ENCODE results near the gene TANGO2.

The TANGO2 gene

GRCh38 chr22:20064545-20065262, 43.8 kb downstream of the TANGO2 start:
- TF ChIP-seq CREB1 (IDR thresholded peaks at IDR 0.05; ENCODE audit: low read depth): no peak
- TF ChIP-seq, protein P1, sequence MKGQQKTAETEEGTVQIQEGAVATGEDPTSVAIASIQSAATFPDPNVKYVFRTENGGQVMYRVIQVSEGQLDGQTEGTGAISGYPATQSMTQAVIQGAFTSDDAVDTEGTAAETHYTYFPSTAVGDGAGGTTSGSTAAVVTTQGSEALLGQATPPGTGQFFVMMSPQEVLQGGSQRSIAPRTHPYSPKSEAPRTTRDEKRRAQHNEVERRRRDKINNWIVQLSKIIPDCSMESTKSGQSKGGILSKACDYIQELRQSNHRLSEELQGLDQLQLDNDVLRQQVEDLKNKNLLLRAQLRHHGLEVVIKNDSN (IDR thresholded peaks at IDR 0.05): no peak
- no peak for TF ChIP-seq RAD21 (IDR thresholded peaks at IDR 0.05; ENCODE audit: low read depth)
- TF ChIP-seq CEBPB (IDR thresholded peaks at IDR 0.05): no peak
- TF ChIP-seq EGR1 (IDR thresholded peaks at IDR 0.05): no peak
- TF ChIP-seq FOXM1 (IDR thresholded peaks at IDR 0.05; ENCODE audit: borderline replicate concordance, low read depth): no peak
- no peak for TF ChIP-seq YY1 (IDR thresholded peaks at IDR 0.05; ENCODE audit: low read depth)
- TF ChIP-seq, protein P2, sequence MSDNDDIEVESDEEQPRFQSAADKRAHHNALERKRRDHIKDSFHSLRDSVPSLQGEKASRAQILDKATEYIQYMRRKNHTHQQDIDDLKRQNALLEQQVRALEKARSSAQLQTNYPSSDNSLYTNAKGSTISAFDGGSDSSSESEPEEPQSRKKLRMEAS (IDR thresholded peaks at IDR 0.05): no peak
- TF ChIP-seq EP300 (IDR thresholded peaks at IDR 0.05; ENCODE audit: borderline replicate concordance): no peak
- no peak for TF ChIP-seq TEAD4 (IDR thresholded peaks at IDR 0.05)
- TF ChIP-seq, protein P3, sequence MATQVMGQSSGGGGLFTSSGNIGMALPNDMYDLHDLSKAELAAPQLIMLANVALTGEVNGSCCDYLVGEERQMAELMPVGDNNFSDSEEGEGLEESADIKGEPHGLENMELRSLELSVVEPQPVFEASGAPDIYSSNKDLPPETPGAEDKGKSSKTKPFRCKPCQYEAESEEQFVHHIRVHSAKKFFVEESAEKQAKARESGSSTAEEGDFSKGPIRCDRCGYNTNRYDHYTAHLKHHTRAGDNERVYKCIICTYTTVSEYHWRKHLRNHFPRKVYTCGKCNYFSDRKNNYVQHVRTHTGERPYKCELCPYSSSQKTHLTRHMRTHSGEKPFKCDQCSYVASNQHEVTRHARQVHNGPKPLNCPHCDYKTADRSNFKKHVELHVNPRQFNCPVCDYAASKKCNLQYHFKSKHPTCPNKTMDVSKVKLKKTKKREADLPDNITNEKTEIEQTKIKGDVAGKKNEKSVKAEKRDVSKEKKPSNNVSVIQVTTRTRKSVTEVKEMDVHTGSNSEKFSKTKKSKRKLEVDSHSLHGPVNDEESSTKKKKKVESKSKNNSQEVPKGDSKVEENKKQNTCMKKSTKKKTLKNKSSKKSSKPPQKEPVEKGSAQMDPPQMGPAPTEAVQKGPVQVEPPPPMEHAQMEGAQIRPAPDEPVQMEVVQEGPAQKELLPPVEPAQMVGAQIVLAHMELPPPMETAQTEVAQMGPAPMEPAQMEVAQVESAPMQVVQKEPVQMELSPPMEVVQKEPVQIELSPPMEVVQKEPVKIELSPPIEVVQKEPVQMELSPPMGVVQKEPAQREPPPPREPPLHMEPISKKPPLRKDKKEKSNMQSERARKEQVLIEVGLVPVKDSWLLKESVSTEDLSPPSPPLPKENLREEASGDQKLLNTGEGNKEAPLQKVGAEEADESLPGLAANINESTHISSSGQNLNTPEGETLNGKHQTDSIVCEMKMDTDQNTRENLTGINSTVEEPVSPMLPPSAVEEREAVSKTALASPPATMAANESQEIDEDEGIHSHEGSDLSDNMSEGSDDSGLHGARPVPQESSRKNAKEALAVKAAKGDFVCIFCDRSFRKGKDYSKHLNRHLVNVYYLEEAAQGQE (IDR thresholded peaks at IDR 0.05; ENCODE audit: low read depth): no peak
- no peak for TF ChIP-seq NFIC (IDR thresholded peaks at IDR 0.05)
- TF ChIP-seq TCF12 (IDR thresholded peaks at IDR 0.05; ENCODE audit: low read depth): no peak
- TF ChIP-seq ZBTB7A (IDR thresholded peaks at IDR 0.05; ENCODE audit: low read depth): no peak

GRCh38 chr22:20065896-20066616, 45.1 kb downstream of the TANGO2 start:
- TF ChIP-seq, protein P1 (IDR thresholded peaks at IDR 0.05): no peak
- TF ChIP-seq, protein P2 (IDR thresholded peaks at IDR 0.05): no peak
- TF ChIP-seq TAF1 (IDR thresholded peaks at IDR 0.05; ENCODE audit: low read depth) (no peak), EGR1 (IDR thresholded peaks at IDR 0.05) (no peak), ZBTB7A (IDR thresholded peaks at IDR 0.05; ENCODE audit: low read depth) (no peak), RAD21 (IDR thresholded peaks at IDR 0.05; ENCODE audit: low read depth) (no peak), EP300 (IDR thresholded peaks at IDR 0.05; ENCODE audit: borderline replicate concordance) (no peak), CEBPB (IDR thresholded peaks at IDR 0.05) (no peak), FOXM1 (IDR thresholded peaks at IDR 0.05; ENCODE audit: borderline replicate concordance, low read depth) (no peak), NFIC (IDR thresholded peaks at IDR 0.05) (no peak), YY1 (IDR thresholded peaks at IDR 0.05; ENCODE audit: low read depth) (no peak)
- TF ChIP-seq, protein P3 (IDR thresholded peaks at IDR 0.05; ENCODE audit: low read depth): no peak

- TF ChIP-seq, protein P1 (IDR thresholded peaks at IDR 0.05): no peak
- no peak for TF ChIP-seq NFIC (IDR thresholded peaks at IDR 0.05)
- no peak for TF ChIP-seq YY1 (IDR thresholded peaks at IDR 0.05; ENCODE audit: low read depth)
- TF ChIP-seq TEAD4 (IDR thresholded peaks at IDR 0.05): no peak
- no peak for TF ChIP-seq FOXM1 (IDR thresholded peaks at IDR 0.05; ENCODE audit: borderline replicate concordance, low read depth)
- TF ChIP-seq EGR1 (IDR thresholded peaks at IDR 0.05): no peak
- TF ChIP-seq, protein P2 (IDR thresholded peaks at IDR 0.05): no peak
- TF ChIP-seq ZBTB7A (IDR thresholded peaks at IDR 0.05; ENCODE audit: low read depth): no peak
These were observed 45.9 kb downstream of the TANGO2 start for GRCh38 chr22:20066617-20067383.

DNA sequence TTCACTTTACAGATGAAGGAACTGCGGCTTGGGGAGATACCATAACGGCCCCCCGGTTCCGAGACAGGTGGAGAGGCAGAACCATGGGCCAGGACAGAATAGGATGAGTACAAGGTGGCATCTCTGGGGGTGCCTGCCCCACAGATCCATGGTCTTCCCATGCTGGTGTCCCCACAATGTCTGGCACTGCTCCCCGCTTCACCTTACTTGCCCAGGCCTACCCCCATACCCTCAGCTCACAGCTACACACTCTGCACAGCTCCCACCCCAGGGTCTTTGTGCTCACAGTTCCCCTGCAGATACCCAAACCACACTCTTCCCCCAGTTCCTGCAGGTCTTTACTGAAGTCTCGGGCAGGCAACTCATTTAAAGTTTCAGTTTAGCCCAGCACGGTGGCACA, 47.7 kb downstream of the TANGO2 start:
- TF ChIP-seq CEBPB (IDR thresholded peaks at IDR 0.05): no peak
- TF ChIP-seq TEAD4 (IDR thresholded peaks at IDR 0.05): no peak
- no peak for TF ChIP-seq NFIC (IDR thresholded peaks at IDR 0.05)
- TF ChIP-seq, protein P3 (IDR thresholded peaks at IDR 0.05; ENCODE audit: low read depth): no peak
- TF ChIP-seq RAD21 (IDR thresholded peaks at IDR 0.05; ENCODE audit: low read depth): no peak
- no peak for TF ChIP-seq YY1 (IDR thresholded peaks at IDR 0.05; ENCODE audit: low read depth)
- TF ChIP-seq FOXM1 (IDR thresholded peaks at IDR 0.05; ENCODE audit: borderline replicate concordance, low read depth): no peak
- TF ChIP-seq, protein P1 (IDR thresholded peaks at IDR 0.05): no peak
- no peak for TF ChIP-seq TAF1 (IDR thresholded peaks at IDR 0.05; ENCODE audit: low read depth)
- TF ChIP-seq, protein P2 (IDR thresholded peaks at IDR 0.05): no peak
- no peak for TF ChIP-seq CREB1 (IDR thresholded peaks at IDR 0.05; ENCODE audit: low read depth)
